ENCODE data around the gene GYS1.

Gene GYS1

GRCh38 chr19:48967346-48968178, 25.5 kb downstream of the GYS1 start:
- no peak for TF ChIP-seq CTCF (IDR thresholded peaks at IDR 0.05)

GRCh38 chr19:48966541-48967345, 26.4 kb downstream of the GYS1 start:
- no peak for TF ChIP-seq CTCF (IDR thresholded peaks at IDR 0.05)

GRCh38 chr19:48965806-48966540, 27.1 kb downstream of the GYS1 start:
- no peak for TF ChIP-seq CTCF (IDR thresholded peaks at IDR 0.05)

- no peak for TF ChIP-seq CTCF (IDR thresholded peaks at IDR 0.05)
Observed at GRCh38 chr19:48965040-48965805, 27.9 kb downstream of the GYS1 start, which contains the start of gene FTL. TSS of gene FTL (plus strand) at chr19:48965309. CDS start at chr19:48965508, 199 bp downstream.

GRCh38 chr19:48964205-48965039, 28.7 kb downstream of the GYS1 start:
- TF ChIP-seq CTCF (IDR thresholded peaks at IDR 0.05): no peak

- no peak for TF ChIP-seq CTCF (IDR thresholded peaks at IDR 0.05)
Observed at GRCh38 chr19:48963371-48964204, 29.5 kb downstream of the GYS1 start.
